Iris pigment epithelial cell (primary cell): ENCODE measurements around the gene PCDHB12.
"Not testable (repeated sequence)": the region's sequence is repeated elsewhere in the genome, so short reads cannot be mapped to it uniquely, and the experiment has no call there.

Experiments
- DNase-seq: peaks from one replicate; pipeline ENCODE4 v3.0.0-alpha.2; 2011; ENCODE audit warnings: low read depth

PCDHB12 gene

GRCh38 chr5:141208478-141208877 is at the start of gene PCDHB12:
Gene PCDHB12, plus strand, starts transcription at chr5:141208719. Its CDS starts 189 bp downstream, at chr5:141208908.
- no peak for DNase-seq

GRCh38 chr5:141172381-141173204 is 35.9 kb upstream of the PCDHB12 start, which contains the start of gene PCDHB7:
Gene PCDHB7, plus strand, starts transcription at chr5:141172644. Its CDS starts 192 bp downstream, at chr5:141172836.
- peak; percentile 8 for DNase-seq

GRCh38 chr5:141174291-141175104 is 34.0 kb upstream of the PCDHB12 start:
- DNase-seq = not testable (repeated sequence)

- no peak for DNase-seq
Observed at GRCh38 chr5:141175933-141176332, 32.6 kb upstream of the PCDHB12 start.

- not testable (repeated sequence) for DNase-seq
Observed at GRCh38 chr5:141177577-141178191, 30.8 kb upstream of the PCDHB12 start, which contains the start of gene PCDHB8. Gene PCDHB8, plus strand, starts transcription at chr5:141177790. Its CDS starts 245 bp downstream, at chr5:141178035.

GRCh38 chr5:141179371-141179770 is 29.1 kb upstream of the PCDHB12 start:
- not testable (repeated sequence) for DNase-seq

GRCh38 chr5:141179876-141180275 is 28.6 kb upstream of the PCDHB12 start:
- not testable (repeated sequence) for DNase-seq

GRCh38 chr5:141180313-141180712 is 28.2 kb upstream of the PCDHB12 start:
- no peak for DNase-seq

GRCh38 chr5:141182248-141182647 is 26.3 kb upstream of the PCDHB12 start, which contains the start of gene PCDHB16:
Gene PCDHB16, plus strand, starts transcription at chr5:141182387. Its CDS starts 173 bp downstream, at chr5:141182560.
- peak; percentile 5 for DNase-seq

- not testable (repeated sequence) for DNase-seq
Observed at GRCh38 chr5:141184117-141184855, 24.2 kb upstream of the PCDHB12 start.

GRCh38 chr5:141186897-141187512 is 21.5 kb upstream of the PCDHB12 start, which contains the start of gene PCDHB9:
Gene PCDHB9, plus strand, starts transcription at chr5:141187161. Its CDS starts 158 bp downstream, at chr5:141187319.
- peak; percentile 18 for DNase-seq

GRCh38 chr5:141188682-141189081 is 19.8 kb upstream of the PCDHB12 start:
- not testable (repeated sequence) for DNase-seq

GRCh38 chr5:141189131-141189530 is 19.4 kb upstream of the PCDHB12 start:
- not testable (repeated sequence) for DNase-seq

GRCh38 chr5:141192110-141192725 is 16.3 kb upstream of the PCDHB12 start, which contains the start of gene PCDHB10:
Gene PCDHB10, plus strand, starts transcription at chr5:141192353. Its CDS starts 200 bp downstream, at chr5:141192553.
- DNase-seq = peak; percentile 15

GRCh38 chr5:141194332-141194731 is 14.2 kb upstream of the PCDHB12 start:
- DNase-seq = not testable (repeated sequence)

- DNase-seq = no peak
Observed at GRCh38 chr5:141196363-141196762, 12.2 kb upstream of the PCDHB12 start.

GRCh38 chr5:141199359-141200235 is 8.9 kb upstream of the PCDHB12 start, which contains the start of gene PCDHB11:
Gene PCDHB11, plus strand, starts transcription at chr5:141199627. Its CDS starts 148 bp downstream, at chr5:141199775.
- DNase-seq = no peak

- not testable (repeated sequence) for DNase-seq
Observed at GRCh38 chr5:141201126-141201525, 7.4 kb upstream of the PCDHB12 start.

GRCh38 chr5:141201646-141202045 is 6.9 kb upstream of the PCDHB12 start:
- DNase-seq = not testable (repeated sequence)
